ENCODE measurements around the gene PPP1R8.
A peak's percentile ranks its signal among the peaks of the same experiment; 100 is the strongest.

DNA sequence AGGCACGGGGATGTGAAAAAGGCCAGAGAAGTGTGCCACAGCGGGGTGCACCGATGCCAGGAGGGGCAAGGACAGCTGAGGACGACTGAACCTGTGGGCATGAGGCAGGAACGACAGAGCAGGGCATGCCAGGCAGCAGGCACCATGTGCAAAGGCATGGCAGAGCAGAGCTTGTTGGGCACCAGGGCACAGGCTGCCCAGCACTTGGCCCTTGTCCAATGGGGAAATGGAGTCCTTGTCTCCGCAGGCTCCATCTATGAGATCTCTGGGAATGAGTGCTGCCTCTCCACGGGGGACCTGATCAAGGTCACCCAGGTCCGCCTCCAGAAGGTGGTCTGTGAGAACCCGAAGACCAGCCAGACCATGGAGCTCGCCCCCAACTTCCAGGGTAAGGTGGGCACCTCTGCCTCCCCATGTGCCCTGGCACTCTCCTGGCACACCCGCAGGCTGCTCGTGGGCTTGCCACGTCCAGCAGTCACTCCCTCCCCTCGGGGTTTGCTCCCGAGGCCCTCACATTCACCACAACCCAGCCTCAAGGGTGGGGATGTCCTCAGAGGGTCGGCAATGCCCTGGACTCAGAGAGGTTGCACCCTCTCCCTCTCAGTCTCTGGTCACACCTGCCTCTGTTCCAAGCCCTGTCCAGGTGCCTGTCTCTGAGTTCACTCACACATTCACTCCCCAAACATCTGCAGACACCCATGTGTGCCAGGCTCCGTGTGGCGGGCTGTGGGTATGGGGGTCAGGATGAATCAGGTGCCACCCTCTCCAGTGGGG, 45.9 kb downstream of the PPP1R8 start:
- no peak for TF ChIP-seq RAD21 (IDR thresholded peaks at IDR 0.05; ENCODE audit: low read depth)
- TF ChIP-seq NFIC (IDR thresholded peaks at IDR 0.05), result 0 out of 2 replicates have a peak, but pooled peaks have one; percentile 14
- TF ChIP-seq TCF12 (IDR thresholded peaks at IDR 0.05; ENCODE audit: low read depth), result no peak
- TF ChIP-seq CEBPB (IDR thresholded peaks at IDR 0.05), result no peak
- TF ChIP-seq EP300 (IDR thresholded peaks at IDR 0.05; ENCODE audit: borderline replicate concordance), result no peak
- TF ChIP-seq ZBTB7A (IDR thresholded peaks at IDR 0.05; ENCODE audit: low read depth), result no peak
- TF ChIP-seq TAF1 (IDR thresholded peaks at IDR 0.05; ENCODE audit: low read depth), result no peak

Measured in Ishikawa (cell line).